Measurements from ENCODE around the gene HARBI1. TPM values are rescaled to one million over a fixed set of nuclear protein-coding genes. Genes with fewer than 3 reads are reported as not detected.
"Not testable (repeated sequence)": the region's sequence is repeated elsewhere in the genome, so short reads cannot be mapped to it uniquely, and the experiment has no call there.

HARBI1 gene
- total and polyA plus RNA-seq, 5 donors: 2.7 to 4.1 (median 3.6) TPM

DNA sequence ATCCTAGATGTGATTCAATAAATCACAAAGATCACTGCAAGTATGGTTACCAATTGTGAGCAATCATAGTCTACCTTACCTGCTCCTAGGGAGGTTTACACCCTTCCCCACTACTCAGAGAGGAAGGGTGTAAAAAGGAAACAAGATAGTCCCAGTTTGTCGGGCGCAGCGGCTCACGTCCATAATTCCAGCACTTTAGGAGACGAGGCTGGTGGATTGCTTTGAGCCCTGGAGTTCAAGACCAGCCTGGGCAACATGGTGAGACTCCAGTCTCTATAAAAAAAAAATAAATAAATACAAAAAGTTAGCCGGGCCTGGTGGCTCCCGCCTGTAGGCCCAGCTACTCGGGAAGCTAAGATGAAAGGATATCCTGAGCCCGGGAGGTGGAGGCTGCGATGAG, 22.2 kb downstream of the HARBI1 start:
- no peak overlapping the region for H3K4me3 ChIP-seq (ENCODE audit: low read length)
- ATAC-seq: no peak
- H3K4me1 ChIP-seq (ENCODE audit: control insufficient read depth, insufficient read depth, low read length): no peaks in the 10 kb centered on the region
- H3K27ac ChIP-seq (ENCODE audit: low read length): no peak overlapping the region
- no peaks in the 10 kb centered on the region for H3K27me3 ChIP-seq (ENCODE audit: control insufficient read depth, insufficient read depth)
- no peak for DNase-seq
- 92% methylated on average over 10 of the region's 10 CpGs for WGBS
- intact Hi-C loops (cut with DNase I): no loop called here
- no peaks in the 10 kb centered on the region for H3K9me3 ChIP-seq (ENCODE audit: control insufficient read depth, low read length)

DNA sequence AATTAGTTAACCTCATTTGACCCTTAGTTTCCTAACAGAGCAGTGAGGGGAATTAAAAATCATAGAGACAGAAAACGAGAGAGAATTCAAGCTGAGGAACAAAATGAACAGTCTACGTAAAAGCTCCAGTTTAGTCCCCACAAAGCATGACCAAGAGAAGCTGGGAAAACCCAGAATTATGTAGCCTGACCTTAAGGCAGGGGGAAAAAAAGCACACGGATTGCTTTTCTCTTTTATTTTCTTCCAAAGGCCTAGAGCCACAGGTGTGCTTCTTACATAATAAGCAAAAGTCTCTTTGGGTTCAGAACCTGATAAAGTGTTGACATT, 22.7 kb downstream of the HARBI1 start:
- intact Hi-C loops (cut with DNase I): no loop called here
- ATAC-seq: no peak
- no peaks in the 10 kb centered on the region for H3K4me1 ChIP-seq (ENCODE audit: control insufficient read depth, insufficient read depth, low read length)
- 31% methylated on average over 3 of the region's 3 CpGs for WGBS
- DNase-seq: no peak
- H3K4me3 ChIP-seq (ENCODE audit: low read length): peak overlapping the region; percentile 67
- H3K27ac ChIP-seq (ENCODE audit: low read length): no peak overlapping the region
- H3K9me3 ChIP-seq (ENCODE audit: control insufficient read depth, low read length): no peaks in the 10 kb centered on the region
- H3K27me3 ChIP-seq (ENCODE audit: control insufficient read depth, insufficient read depth): no peaks in the 10 kb centered on the region

DNA sequence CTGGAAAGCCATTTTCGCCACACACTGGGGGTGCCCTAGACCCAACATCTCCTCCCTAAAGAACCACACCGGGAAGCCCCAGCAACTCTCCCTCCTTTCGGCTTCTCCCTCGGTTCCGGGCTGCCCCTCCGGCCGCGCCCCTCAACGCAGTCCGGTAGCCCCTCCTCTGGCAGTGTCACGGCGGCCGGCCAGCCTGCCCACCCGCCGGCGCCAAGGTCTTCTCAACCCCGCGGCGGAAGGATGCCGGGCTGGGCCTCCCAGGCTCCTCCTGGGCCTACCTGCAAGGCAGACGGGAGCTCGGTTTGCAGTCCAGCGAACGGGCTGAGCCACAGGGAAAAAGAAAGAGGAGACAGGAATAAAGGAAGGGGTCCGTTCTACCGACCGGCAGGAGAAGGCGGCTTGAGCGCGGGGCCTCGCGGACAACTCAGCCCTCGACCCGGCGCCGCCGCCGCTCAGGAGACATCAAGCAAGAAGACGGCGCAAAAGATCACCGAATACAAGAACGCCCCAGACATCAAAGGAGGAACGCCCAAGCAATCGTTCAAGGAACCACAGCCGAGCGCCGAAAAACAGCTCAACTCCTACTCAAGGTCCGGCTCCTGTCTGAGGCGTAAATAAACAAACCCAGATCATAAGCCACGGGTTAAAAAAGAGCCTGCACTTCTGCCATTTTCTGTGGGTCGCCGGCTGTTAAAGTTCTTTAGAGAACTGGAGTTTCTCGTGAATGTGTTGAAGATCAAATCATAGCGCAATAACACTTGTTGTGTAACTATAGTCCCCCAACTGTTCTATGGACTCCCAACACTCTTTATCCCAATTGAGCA, 23.3 kb downstream of the HARBI1 start, which contains the start of gene AMBRA1:
TSS of gene AMBRA1 (minus strand) at position 474 of the 824 bp plus-strand sequence. CDS start 45,643 bp downstream, outside the sequence.
- Histone ChIP-seq H3K4me1 (ENCODE audit: control insufficient read depth, insufficient read depth, low read length) (no peaks in the 10 kb centered on the region), H3K9me3 (ENCODE audit: control insufficient read depth, low read length) (no peaks in the 10 kb centered on the region), H3K4me3 (ENCODE audit: low read length) (peak within 1 kb of the TSS; percentile 67), H3K27me3 (ENCODE audit: control insufficient read depth, insufficient read depth) (no peaks in the 10 kb centered on the region), H3K27ac (ENCODE audit: low read length) (peak within 1 kb of the TSS; percentile 85)
- ATAC-seq (peak; percentile 85 to 91), DNase-seq (peak; percentile 79 to 93 (median 92))
- intact Hi-C loops (cut with DNase I): no loop called here
- under 1% methylated on average over 54 of the region's 54 CpGs for WGBS

DNA sequence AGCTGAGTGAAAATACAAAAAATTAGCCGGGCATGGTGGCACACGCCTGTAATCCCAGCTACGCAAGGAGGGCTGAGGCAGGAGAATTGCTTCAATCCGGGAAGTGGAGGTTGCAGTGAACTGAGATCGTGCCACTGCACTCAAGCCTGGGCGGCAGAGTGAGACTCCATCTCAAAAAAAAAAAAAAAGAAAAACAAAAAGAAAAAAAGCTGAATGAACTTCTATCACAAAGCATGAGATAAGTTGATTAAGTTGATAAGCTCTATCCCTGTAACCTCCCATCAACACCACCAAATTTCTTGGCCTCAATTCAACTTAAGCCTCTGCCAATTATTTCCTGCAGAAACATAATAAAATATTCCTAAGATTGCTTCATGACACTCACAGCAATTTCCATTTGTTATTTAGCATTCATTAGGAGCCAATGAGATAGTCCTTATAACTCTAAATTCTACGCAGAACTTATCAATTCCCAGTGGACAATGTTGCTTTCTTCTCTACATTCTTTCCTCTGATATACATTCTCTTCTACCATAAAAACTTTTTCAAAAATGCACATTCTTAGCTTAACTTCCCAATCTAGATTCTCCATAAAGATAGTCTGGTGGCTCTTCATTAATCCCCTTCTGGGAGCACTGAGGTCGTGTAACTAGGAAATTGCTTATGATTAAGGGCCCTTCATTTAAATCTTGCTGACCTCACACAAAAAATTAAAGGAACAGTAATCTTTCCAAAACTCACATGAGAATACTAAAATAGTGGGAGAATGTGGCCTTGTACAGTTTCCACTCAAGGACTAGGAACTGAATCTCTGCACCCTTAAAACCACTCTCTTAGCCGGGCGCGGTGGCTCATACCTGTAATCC, 26.1 kb downstream of the HARBI1 start:
- ATAC-seq: no peak
- H3K27me3 ChIP-seq (ENCODE audit: control insufficient read depth, insufficient read depth): no peaks in the 10 kb centered on the region
- intact Hi-C loops (cut with DNase I): no loop called here
- H3K4me3 ChIP-seq (ENCODE audit: low read length): no peak overlapping the region
- no peaks in the 10 kb centered on the region for H3K4me1 ChIP-seq (ENCODE audit: control insufficient read depth, insufficient read depth, low read length)
- 39% methylated on average over 11 of the region's 11 CpGs for WGBS
- no peak overlapping the region for H3K27ac ChIP-seq (ENCODE audit: low read length)
- no peak for DNase-seq
- H3K9me3 ChIP-seq (ENCODE audit: control insufficient read depth, low read length): no peaks in the 10 kb centered on the region

DNA sequence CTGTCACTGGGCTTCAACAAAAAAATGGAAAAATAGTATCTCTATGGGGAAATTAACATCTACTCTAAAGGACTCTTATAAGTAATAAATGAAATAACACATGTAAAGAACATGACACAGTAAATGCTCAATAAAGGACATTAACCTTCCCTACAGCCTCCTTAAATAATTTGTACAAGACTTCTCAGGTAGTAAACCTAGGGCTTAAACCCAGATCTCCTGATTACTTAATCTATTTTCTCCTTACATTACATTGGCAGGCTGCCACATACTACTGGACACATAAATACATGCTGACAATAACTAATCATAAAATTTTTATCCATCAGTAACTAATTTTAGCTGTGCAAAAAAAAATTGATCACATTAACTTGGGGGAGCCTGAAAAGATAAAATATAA, 28.1 kb downstream of the HARBI1 start:
- no peaks in the 10 kb centered on the region for H3K4me1 ChIP-seq (ENCODE audit: control insufficient read depth, insufficient read depth, low read length)
- ATAC-seq: no peak

DNA sequence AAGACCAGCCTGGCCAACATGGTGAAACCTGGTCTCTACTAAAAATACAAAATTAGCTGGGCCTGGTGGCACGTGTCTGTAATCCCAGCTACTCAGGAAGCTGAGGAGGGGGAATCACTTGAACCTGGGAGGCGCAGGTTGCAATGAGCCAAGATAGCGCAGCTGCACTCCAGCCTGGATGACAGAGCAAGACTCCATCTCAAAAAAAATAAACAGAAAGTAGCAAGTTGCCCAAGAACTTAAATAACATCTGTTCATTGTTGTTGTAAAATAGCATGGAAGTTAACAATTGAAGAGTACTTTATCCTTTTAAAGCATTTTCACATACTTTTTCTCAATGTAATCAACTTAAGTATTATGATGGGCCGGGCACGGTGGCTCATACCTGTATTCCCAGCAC, 28.9 kb downstream of the HARBI1 start:
- intact Hi-C loops (cut with DNase I): no loop called here

More for the DNA sequence above, 28.1 kb downstream of the HARBI1 start:
- intact Hi-C loops (cut with DNase I): no loop called here
- Histone ChIP-seq H3K9me3 (ENCODE audit: control insufficient read depth, low read length) (no peaks in the 10 kb centered on the region), H3K27me3 (ENCODE audit: control insufficient read depth, insufficient read depth) (no peaks in the 10 kb centered on the region), H3K27ac (ENCODE audit: low read length) (no peak overlapping the region), H3K4me3 (ENCODE audit: low read length) (no peak overlapping the region)
- DNase-seq: no peak

DNA sequence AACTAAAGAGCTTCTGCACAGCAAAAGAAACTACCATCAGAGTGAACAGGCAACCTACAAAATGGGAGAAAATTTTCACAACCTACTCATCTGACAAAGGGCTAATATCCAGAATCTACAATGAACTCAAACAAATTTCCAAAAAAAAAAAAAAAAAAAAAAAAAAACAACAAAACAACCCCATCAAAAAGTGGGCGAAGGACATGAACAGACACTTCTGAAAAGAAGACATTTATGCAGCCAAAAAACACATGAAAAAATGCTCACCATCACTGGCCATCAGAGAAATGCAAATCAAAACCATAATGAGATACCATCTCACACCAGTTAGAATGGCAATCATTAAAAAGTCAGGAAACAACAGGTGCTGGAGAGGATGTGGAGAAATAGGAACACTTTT, 33.5 kb downstream of the HARBI1 start:
- H3K4me1 ChIP-seq (ENCODE audit: control insufficient read depth, insufficient read depth, low read length); intact Hi-C loops (cut with DNase I); H3K27me3 ChIP-seq (ENCODE audit: control insufficient read depth, insufficient read depth); DNase-seq; H3K9me3 ChIP-seq (ENCODE audit: control insufficient read depth, low read length); H3K4me3 ChIP-seq (ENCODE audit: low read length); ATAC-seq; H3K27ac ChIP-seq (ENCODE audit: low read length): not testable (repeated sequence)
- 100% methylated on average over 1 of the region's 1 CpG for WGBS

More for the DNA sequence above, 28.9 kb downstream of the HARBI1 start:
- DNase-seq (no peak), ATAC-seq (no peak)
- 84% methylated on average over 5 of the region's 5 CpGs for WGBS
- H3K27me3 ChIP-seq (ENCODE audit: control insufficient read depth, insufficient read depth): no peaks in the 10 kb centered on the region
- H3K9me3 ChIP-seq (ENCODE audit: control insufficient read depth, low read length): no peaks in the 10 kb centered on the region
- no peak overlapping the region for H3K27ac ChIP-seq (ENCODE audit: low read length)
- no peaks in the 10 kb centered on the region for H3K4me1 ChIP-seq (ENCODE audit: control insufficient read depth, insufficient read depth, low read length)
- H3K4me3 ChIP-seq (ENCODE audit: low read length): no peak overlapping the region

DNA sequence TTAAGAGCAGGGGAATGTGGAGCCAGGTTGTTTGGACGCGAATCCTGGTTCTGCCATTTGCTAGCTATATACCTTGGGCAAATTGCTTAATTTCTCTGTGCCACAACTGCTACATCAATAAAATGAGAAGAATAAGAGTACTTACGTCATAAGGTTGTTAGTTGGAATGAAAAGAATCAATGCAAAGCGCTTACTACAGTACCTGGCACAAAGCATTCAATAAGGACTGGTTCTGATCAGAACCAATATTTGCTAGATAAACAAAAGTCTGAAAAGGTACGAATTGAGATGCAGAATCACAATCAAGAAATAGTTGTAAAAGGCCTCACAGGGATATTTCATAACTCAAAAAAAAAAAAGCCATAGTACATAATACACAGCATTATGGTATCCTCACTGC, 34.4 kb downstream of the HARBI1 start:
- Histone ChIP-seq H3K4me3 (ENCODE audit: low read length) (no peak overlapping the region), H3K4me1 (ENCODE audit: control insufficient read depth, insufficient read depth, low read length) (peaks cover 2% of the 10 kb centered on the region), H3K9me3 (ENCODE audit: control insufficient read depth, low read length) (no peaks in the 10 kb centered on the region), H3K27ac (ENCODE audit: low read length) (no peak overlapping the region), H3K27me3 (ENCODE audit: control insufficient read depth, insufficient read depth) (no peaks in the 10 kb centered on the region)
- intact Hi-C loops (cut with DNase I): no loop called here
- 96% methylated on average over 5 of the region's 5 CpGs for WGBS
- DNase-seq: no peak
- ATAC-seq: no peak

DNA sequence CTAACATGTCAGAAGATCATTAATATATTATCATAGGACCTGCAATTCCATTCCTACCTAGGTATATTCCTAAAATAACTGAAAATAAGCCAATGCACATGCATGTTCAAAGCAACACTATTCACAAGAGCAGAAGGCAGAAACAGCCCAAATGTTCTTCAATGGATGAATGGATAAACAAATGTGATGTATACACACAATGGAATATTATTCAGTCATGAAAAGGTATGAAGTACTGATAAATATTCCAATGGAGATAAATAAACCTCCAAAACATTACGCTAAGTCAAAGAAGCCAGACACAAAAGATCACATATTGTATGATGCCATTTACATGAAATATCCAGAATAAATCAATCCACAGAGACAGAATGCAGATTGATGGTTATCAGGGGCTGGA, 40.0 kb downstream of the HARBI1 start:
- ATAC-seq: no peak
- 100% methylated on average over 1 of the region's 1 CpG for WGBS
- H3K4me3 ChIP-seq (ENCODE audit: low read length): no peak overlapping the region
- H3K4me1 ChIP-seq (ENCODE audit: control insufficient read depth, insufficient read depth, low read length): peaks cover 2% of the 10 kb centered on the region
- no peak overlapping the region for H3K27ac ChIP-seq (ENCODE audit: low read length)
- DNase-seq: no peak
- no peaks in the 10 kb centered on the region for H3K9me3 ChIP-seq (ENCODE audit: control insufficient read depth, low read length)
- intact Hi-C loops (cut with DNase I): no loop called here
- no peaks in the 10 kb centered on the region for H3K27me3 ChIP-seq (ENCODE audit: control insufficient read depth, insufficient read depth)

DNA sequence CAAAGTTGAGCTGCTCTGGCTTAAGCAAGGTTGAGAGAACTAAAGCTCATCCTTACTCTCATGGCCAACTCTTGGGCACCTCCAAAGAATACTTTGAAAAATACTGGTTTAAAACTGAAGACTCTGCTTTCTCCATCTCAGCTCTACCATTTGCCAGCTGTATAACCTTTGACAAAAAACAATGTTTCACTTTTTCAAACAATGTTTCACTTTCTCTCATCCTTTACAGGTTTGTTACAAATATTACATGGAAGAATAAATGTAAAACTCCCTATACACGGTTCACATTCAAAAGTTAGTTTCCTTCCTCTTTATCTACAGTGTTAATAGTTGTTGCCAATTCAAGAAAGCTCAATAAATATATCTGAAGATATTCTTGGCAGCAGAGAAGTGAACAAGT, 42.4 kb downstream of the HARBI1 start:
- WGBS: 14% methylated on average over 1 of the region's 1 CpG
- H3K27me3 ChIP-seq (ENCODE audit: control insufficient read depth, insufficient read depth): no peaks in the 10 kb centered on the region
- DNase-seq (no peak), ATAC-seq (no peak)
- intact Hi-C loops (cut with DNase I): no loop called here
- H3K4me3 ChIP-seq (ENCODE audit: low read length): no peak overlapping the region
- no peak overlapping the region for H3K27ac ChIP-seq (ENCODE audit: low read length)
- peaks cover 2% of the 10 kb centered on the region for H3K4me1 ChIP-seq (ENCODE audit: control insufficient read depth, insufficient read depth, low read length)
- no peaks in the 10 kb centered on the region for H3K9me3 ChIP-seq (ENCODE audit: control insufficient read depth, low read length)

DNA sequence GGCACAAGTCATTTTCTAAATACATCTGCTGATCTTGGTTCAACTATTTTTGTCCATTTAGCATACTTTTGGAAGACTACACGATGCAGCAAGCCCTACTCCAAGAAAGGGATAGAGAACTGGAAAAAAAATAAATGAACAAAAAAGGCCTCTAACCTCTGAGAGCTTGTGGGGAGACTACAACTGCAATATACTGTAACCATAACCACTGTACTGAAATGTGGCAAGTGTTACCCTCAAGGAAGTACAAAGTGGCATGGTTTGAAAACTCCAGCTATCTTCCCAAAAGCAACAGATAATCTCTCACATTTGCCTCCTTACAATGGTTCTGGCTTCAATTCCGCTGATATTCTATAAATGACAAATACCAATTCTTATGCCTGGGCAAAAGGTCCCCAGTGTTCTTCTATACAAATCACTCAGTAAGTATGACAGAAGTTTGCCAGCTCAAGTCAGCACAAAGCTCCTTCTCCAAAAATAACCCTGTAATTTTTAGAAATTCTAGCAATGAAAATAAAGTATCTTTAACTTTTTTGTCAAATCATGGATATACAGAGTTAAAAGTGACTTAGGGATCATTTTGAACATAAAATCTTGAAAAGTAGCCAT, 46.1 kb downstream of the HARBI1 start:
- peaks cover 4% of the 10 kb centered on the region for H3K4me1 ChIP-seq (ENCODE audit: control insufficient read depth, insufficient read depth, low read length)
- intact Hi-C loops (cut with DNase I): no loop called here
- 49% methylated on average over 2 of the region's 2 CpGs for WGBS
- no peak for ATAC-seq
- no peak overlapping the region for H3K4me3 ChIP-seq (ENCODE audit: low read length)
- no peak for DNase-seq
- H3K27ac ChIP-seq (ENCODE audit: low read length): no peak overlapping the region
- no peaks in the 10 kb centered on the region for H3K9me3 ChIP-seq (ENCODE audit: control insufficient read depth, low read length)
- no peaks in the 10 kb centered on the region for H3K27me3 ChIP-seq (ENCODE audit: control insufficient read depth, insufficient read depth)

Measured in right cardiac atrium (tissue), 5 donors.